PC-3 (cell line): ENCODE measurements around the gene HERC6. TPM values are rescaled to one million over a fixed set of nuclear protein-coding genes. Genes with fewer than 3 reads are reported as not detected.

ENCODE experiments used
- ATAC-seq: fragments of 200-7000 bp; cut with Tn5 transposase; 2 replicates; pipeline ENCODE4 v1.9.1; 2020; ENCODE audit warnings: mild to moderate bottlenecking, moderate library complexity
- BruUV-seq: library from RNA; stranded (reverse); fragments of 400-500 nt; replicated peaks from 2 replicates; lab custom pipeline; 2021; lab: Mats Ljungman, UMichigan
- CTCF ChIA-PET: fragments of 300-600 bp; sonication (Branson Sonifier 250); formaldehyde crosslinking; loops from one replicate; lab custom pipeline; 2022; ENCODE audit warnings: antibody characterized with exemption; lab: Charles Lee
- POLR2A ChIA-PET: fragments of 300-600 bp; sonication (Branson Sonifier 250); formaldehyde crosslinking; loops from one replicate; lab custom pipeline; 2022; ENCODE audit warnings: antibody characterized with exemption; ENCODE audit not compliant: unreplicated experiment; lab: Charles Lee
- DNase-seq: peaks from one replicate; pipeline ENCODE4 v3.0.0-alpha.2; 2015
- H2AFZ ChIP-seq: fragments of 300-600 bp; sonication (generic); 2 replicates; pipeline ENCODE4 v1.6.0; 2016; ENCODE audit warnings: antibody characterized with exemption, low read length
- H3F3A ChIP-seq: fragments of 300-600 bp; sonication (generic); one replicate; pipeline ENCODE4 v1.6.0; 2017; ENCODE audit warnings: antibody characterized with exemption, low read length, control low read depth, mild to moderate bottlenecking; ENCODE audit not compliant: unreplicated experiment
- H3K27ac ChIP-seq: fragments of 300-600 bp; sonication (generic); 2 replicates; pipeline ENCODE4 v1.5.1; 2016; ENCODE audit warnings: mild to moderate bottlenecking, low read length
- H3K27me3 ChIP-seq: fragments of 300-600 bp; sonication (generic); 2 replicates; pipeline ENCODE4 v1.6.1; 2016; ENCODE audit warnings: low read length, mixed read lengths
- H3K36me3 ChIP-seq: fragments of 300-600 bp; sonication (generic); 2 replicates; pipeline ENCODE4 v1.6.1; 2016; ENCODE audit warnings: low read depth, mixed run types, low read length, mixed read lengths
- H3K4me1 ChIP-seq: fragments of 300-600 bp; sonication (generic); 2 replicates; pipeline ENCODE4 v1.5.1; 2016; ENCODE audit warnings: low read length; ENCODE audit not compliant: insufficient read depth
- H3K4me2 ChIP-seq: fragments of 300-600 bp; sonication (generic); 2 replicates; pipeline ENCODE4 v1.6.0; 2016; ENCODE audit warnings: low read length
- H3K4me3 ChIP-seq: fragments of 300-600 bp; sonication (generic); 2 replicates; pipeline ENCODE4 v1.5.1; 2016; ENCODE audit warnings: mild to moderate bottlenecking, low read length, mixed read lengths
- H3K79me2 ChIP-seq: fragments of 300-600 bp; sonication (generic); 2 replicates; pipeline ENCODE4 v1.6.1; 2017; ENCODE audit warnings: low read length, mixed read lengths
- H3K9ac ChIP-seq: fragments of 300-600 bp; sonication (generic); 2 replicates; pipeline ENCODE4 v1.6.0; 2016; ENCODE audit warnings: mild to moderate bottlenecking, low read length
- H3K9me2 ChIP-seq: fragments of 300-600 bp; sonication (generic); replicated peaks from 2 replicates; pipeline ENCODE4 v1.6.1; 2016; ENCODE audit warnings: mixed run types, low read length, mixed read lengths
- H3K9me3 ChIP-seq: fragments of 300-600 bp; sonication (generic); 2 replicates; pipeline ENCODE4 v1.6.1; 2016; ENCODE audit warnings: low read length, mixed read lengths
- H4K20me1 ChIP-seq: fragments of 300-600 bp; sonication (generic); 2 replicates; pipeline ENCODE4 v1.6.1; 2016; ENCODE audit warnings: low read length, mixed read lengths
- CTCF ChIP-seq: fragments of 300-600 bp; sonication (generic); conservative IDR thresholded peaks from 2 replicates; pipeline ENCODE4 v1.5.1; 2017; ENCODE audit warnings: antibody characterized with exemption, low read depth, mild to moderate bottlenecking, low read length
- EZH2 ChIP-seq: fragments of 300-600 bp; sonication (generic); IDR thresholded peaks from one replicate; pipeline ENCODE4 v1.6.1; 2017; ENCODE audit warnings: antibody characterized with exemption, mild to moderate bottlenecking, low read length; ENCODE audit not compliant: unreplicated experiment
- EZH2phosphoT487 ChIP-seq: fragments of 300-600 bp; sonication (generic); IDR thresholded peaks from 2 replicates; pipeline ENCODE4 v1.6.1; 2018; ENCODE audit warnings: mild to moderate bottlenecking, antibody characterized with exemption, low read length, borderline replicate concordance
- intact Hi-C: fragments of 100-400 bp; cut with micrococcal nuclease; formaldehyde crosslinking; loops from 2 replicates; pipeline ENCODE4 v1.9.0; 2023
- total RNA-seq: library from RNA; depleted of rRNA; stranded (reverse); fragments of >200 nt; gene quantifications from 2 replicates; pipeline ENCODE4 v1.2.3, GENCODE V29; 2014

HERC6 gene
- total RNA-seq, 1 experiment from 2014 or later, result 4.8 TPM

GRCh38 chr4:88356771-88357170 lies 21.9 kb upstream of the HERC6 start:
- H4K20me1 ChIP-seq, result no peaks in the 10 kb centered on the region
- 0 out of 2 replicates have a peak, but pooled peaks cover 6% of the 10 kb centered on the region for H3K4me1 ChIP-seq
- ChIA-PET CTCF (no interaction called here), POLR2A (no interaction called here)
- no peak overlapping the region for H3K9ac ChIP-seq
- H3K79me2 ChIP-seq, result no peaks in the 10 kb centered on the region
- no peaks in the 10 kb centered on the region for H3F3A ChIP-seq
- H3K36me3 ChIP-seq, result no peaks in the 10 kb centered on the region
- intact Hi-C loops, result no loop called here
- H3K9me3 ChIP-seq, result no peaks in the 10 kb centered on the region
- DNase-seq, result no peak
- ATAC-seq, result no peak
- TF ChIP-seq EZH2, result no peak
- TF ChIP-seq CTCF, result no peak
- no peak for TF ChIP-seq EZH2phosphoT487
- no peak overlapping the region for H3K4me2 ChIP-seq
- no peaks in the 10 kb centered on the region for H3K27me3 ChIP-seq
- H3K27ac ChIP-seq, result no peak overlapping the region
- H3K9me2 ChIP-seq, result no peaks in the 10 kb centered on the region
- no TSS peak for BruUV-seq
- no peak overlapping the region for H2AFZ ChIP-seq
- H3K4me3 ChIP-seq, result no peak overlapping the region

DNA sequence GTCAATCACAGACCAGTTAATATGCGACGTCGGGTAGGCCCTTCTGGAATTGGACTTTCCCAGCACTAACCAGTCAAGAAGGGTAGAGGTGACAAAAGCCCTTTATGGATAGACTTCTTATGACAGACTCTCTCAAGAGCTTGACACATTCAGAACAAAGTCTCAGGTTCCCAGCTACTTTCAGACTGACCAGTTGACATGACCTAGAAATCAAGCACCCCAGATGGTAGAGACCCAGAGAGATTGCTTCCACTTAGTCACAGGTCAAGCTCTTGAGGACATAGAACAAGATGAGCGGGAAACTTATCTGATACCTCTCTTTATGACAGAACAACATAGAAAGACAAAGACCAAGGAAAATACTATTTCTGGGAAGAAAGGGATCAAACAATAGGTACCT lies 21.4 kb upstream of the HERC6 start:
- intact Hi-C loops, result no loop called here
- no peaks in the 10 kb centered on the region for H4K20me1 ChIP-seq
- H3K36me3 ChIP-seq, result no peaks in the 10 kb centered on the region
- TF ChIP-seq CTCF, result no peak
- TF ChIP-seq EZH2, result no peak
- TF ChIP-seq EZH2phosphoT487, result no peak
- no TSS peak for BruUV-seq
- CTCF ChIA-PET, result no interaction called here
- H3K27me3 ChIP-seq, result no peaks in the 10 kb centered on the region
- no peak overlapping the region for H2AFZ ChIP-seq
- no peaks in the 10 kb centered on the region for H3K9me3 ChIP-seq
- H3K9ac ChIP-seq, result no peak overlapping the region
- H3K27ac ChIP-seq, result no peak overlapping the region
- H3K79me2 ChIP-seq, result no peaks in the 10 kb centered on the region
- H3K4me2 ChIP-seq, result no peak overlapping the region
- no peak overlapping the region for H3K4me3 ChIP-seq
- no peak for DNase-seq
- POLR2A ChIA-PET, result no interaction called here
- no peak for ATAC-seq
- 0 out of 2 replicates have a peak, but pooled peaks cover 2% of the 10 kb centered on the region for H3K4me1 ChIP-seq
- H3K9me2 ChIP-seq, result no peaks in the 10 kb centered on the region
- H3F3A ChIP-seq, result no peaks in the 10 kb centered on the region

GRCh38 chr4:88359558-88359957 lies 19.1 kb upstream of the HERC6 start:
- CTCF ChIA-PET, result no interaction called here

More at GRCh38 chr4:88359558-88359957, 19.1 kb upstream of the HERC6 start:
- H3K9ac ChIP-seq, result no peak overlapping the region
- H3K79me2 ChIP-seq, result no peaks in the 10 kb centered on the region
- ATAC-seq (no peak), DNase-seq (no peak)
- POLR2A ChIA-PET, result no interaction called here
- no peak overlapping the region for H3K4me2 ChIP-seq
- intact Hi-C loops, result no loop called here
- no peaks in the 10 kb centered on the region for H3K9me3 ChIP-seq
- H3K9me2 ChIP-seq, result no peaks in the 10 kb centered on the region
- no peaks in the 10 kb centered on the region for H3K36me3 ChIP-seq
- no peaks in the 10 kb centered on the region for H3F3A ChIP-seq
- H3K4me3 ChIP-seq, result no peak overlapping the region
- TF ChIP-seq EZH2 (no peak), CTCF (no peak), EZH2phosphoT487 (no peak)
- H3K27me3 ChIP-seq, result no peaks in the 10 kb centered on the region
- no peaks in the 10 kb centered on the region for H4K20me1 ChIP-seq
- no TSS peak for BruUV-seq
- H3K27ac ChIP-seq, result no peak overlapping the region
- H2AFZ ChIP-seq, result no peak overlapping the region
- no peaks in the 10 kb centered on the region for H3K4me1 ChIP-seq
